ENCODE results near the gene TTC22. TPM values are rescaled to one million over a fixed set of nuclear protein-coding genes. Genes with fewer than 3 reads are reported as not detected.

TTC22 gene
- total and polyA plus RNA-seq, 2 donors from 2014 or later: 9.6 to 16.5 TPM

DNA sequence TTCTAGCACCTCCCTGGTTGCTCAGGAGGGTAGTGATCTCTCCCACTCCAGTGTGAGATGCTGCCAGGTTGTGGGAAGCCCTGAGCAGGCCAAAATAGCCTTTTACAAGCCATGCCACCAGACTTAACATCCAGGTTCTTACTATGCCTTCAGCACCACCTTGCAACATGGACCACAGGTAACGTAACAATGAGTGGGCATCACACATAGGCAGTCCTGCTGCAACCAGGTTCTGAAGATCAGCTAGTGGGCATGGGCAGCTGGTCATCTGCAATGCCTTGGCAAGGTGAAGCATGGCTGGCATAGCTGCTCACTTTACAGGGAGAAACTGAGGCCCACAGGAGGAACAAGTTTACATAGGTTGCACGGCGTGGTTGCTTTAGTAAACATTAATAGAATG is 45.2 kb upstream of the TTC22 start:
- H3K36me3 ChIP-seq (ENCODE audit: control insufficient read depth in 2 of 3, insufficient read depth in 3 of 3, low read length in 3 of 3): peaks cover 0 to 6% (median 0%) of the 10 kb centered on the region in 3 donors
- H3K4me3 ChIP-seq (ENCODE audit: low read length in 3 of 3): no peak overlapping the region
- intact Hi-C loops (cut with DNase I): no loop called here
- no peak overlapping the region for H3K9ac ChIP-seq (ENCODE audit: low read length in 3 of 3)
- H3K9me3 ChIP-seq (ENCODE audit: control insufficient read depth in 2 of 3, insufficient read depth in 1 of 3, low read length in 3 of 3): no peaks in the 10 kb centered on the region
- H3K27me3 ChIP-seq (ENCODE audit: control insufficient read depth, insufficient read depth, low read length): no peaks in the 10 kb centered on the region
- peaks cover 0 to 22% (median 5%) of the 10 kb centered on the region in 3 donors for H3K4me1 ChIP-seq (ENCODE audit: control insufficient read depth in 2 of 3, insufficient read depth in 2 of 3, low read depth in 1 of 3, low read length in 3 of 3)
- FAIRE-seq (no peak), DNase-seq (no peak)
- H3K27ac ChIP-seq (ENCODE audit: low read depth in 2 of 2, low read length in 2 of 2): no peak overlapping the region
- TF ChIP-seq, protein P1, sequence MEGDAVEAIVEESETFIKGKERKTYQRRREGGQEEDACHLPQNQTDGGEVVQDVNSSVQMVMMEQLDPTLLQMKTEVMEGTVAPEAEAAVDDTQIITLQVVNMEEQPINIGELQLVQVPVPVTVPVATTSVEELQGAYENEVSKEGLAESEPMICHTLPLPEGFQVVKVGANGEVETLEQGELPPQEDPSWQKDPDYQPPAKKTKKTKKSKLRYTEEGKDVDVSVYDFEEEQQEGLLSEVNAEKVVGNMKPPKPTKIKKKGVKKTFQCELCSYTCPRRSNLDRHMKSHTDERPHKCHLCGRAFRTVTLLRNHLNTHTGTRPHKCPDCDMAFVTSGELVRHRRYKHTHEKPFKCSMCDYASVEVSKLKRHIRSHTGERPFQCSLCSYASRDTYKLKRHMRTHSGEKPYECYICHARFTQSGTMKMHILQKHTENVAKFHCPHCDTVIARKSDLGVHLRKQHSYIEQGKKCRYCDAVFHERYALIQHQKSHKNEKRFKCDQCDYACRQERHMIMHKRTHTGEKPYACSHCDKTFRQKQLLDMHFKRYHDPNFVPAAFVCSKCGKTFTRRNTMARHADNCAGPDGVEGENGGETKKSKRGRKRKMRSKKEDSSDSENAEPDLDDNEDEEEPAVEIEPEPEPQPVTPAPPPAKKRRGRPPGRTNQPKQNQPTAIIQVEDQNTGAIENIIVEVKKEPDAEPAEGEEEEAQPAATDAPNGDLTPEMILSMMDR (IDR thresholded peaks at IDR 0.05; ENCODE audit: borderline replicate concordance, extremely low read depth, insufficient read depth): no peak

DNA sequence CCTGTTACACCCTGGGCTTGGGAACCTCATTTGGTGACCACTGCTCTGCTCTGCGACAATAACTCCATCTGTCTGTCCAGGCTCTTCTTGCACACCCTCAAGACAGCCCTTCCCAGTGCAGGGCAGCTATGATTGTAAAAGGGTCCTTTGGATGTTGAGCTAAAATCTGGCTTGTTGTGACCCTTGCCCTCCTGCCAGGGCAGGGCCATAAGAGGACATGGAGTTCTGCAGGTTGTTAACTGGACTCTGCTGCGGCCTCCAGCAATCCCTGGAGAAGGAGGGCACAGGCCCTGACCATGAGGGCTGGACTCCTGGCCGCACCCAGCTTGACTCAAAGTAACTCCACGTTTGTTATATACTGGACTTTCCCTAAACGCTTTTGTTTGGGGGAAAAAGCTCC is 44.6 kb upstream of the TTC22 start:
- Histone ChIP-seq H3K27ac (ENCODE audit: low read depth in 2 of 2, low read length in 2 of 2) (no peak overlapping the region), H3K36me3 (ENCODE audit: control insufficient read depth in 2 of 3, insufficient read depth in 3 of 3, low read length in 3 of 3) (peaks cover 0 to 6% (median 0%) of the 10 kb centered on the region in 3 donors), H3K4me1 (ENCODE audit: control insufficient read depth in 2 of 3, insufficient read depth in 2 of 3, low read depth in 1 of 3, low read length in 3 of 3) (peaks cover 0 to 17% (median 3%) of the 10 kb centered on the region in 3 donors), H3K27me3 (ENCODE audit: control insufficient read depth, insufficient read depth, low read length) (no peaks in the 10 kb centered on the region), H3K9ac (ENCODE audit: low read length in 3 of 3) (no peak overlapping the region), H3K9me3 (ENCODE audit: control insufficient read depth in 2 of 3, insufficient read depth in 1 of 3, low read length in 3 of 3) (no peaks in the 10 kb centered on the region), H3K4me3 (ENCODE audit: low read length in 3 of 3) (no peak overlapping the region)
- intact Hi-C loops (cut with DNase I): no loop called here
- TF ChIP-seq, protein P1 (IDR thresholded peaks at IDR 0.05; ENCODE audit: borderline replicate concordance, extremely low read depth, insufficient read depth): no peak
- DNase-seq: no peak
- FAIRE-seq: no peak

DNA sequence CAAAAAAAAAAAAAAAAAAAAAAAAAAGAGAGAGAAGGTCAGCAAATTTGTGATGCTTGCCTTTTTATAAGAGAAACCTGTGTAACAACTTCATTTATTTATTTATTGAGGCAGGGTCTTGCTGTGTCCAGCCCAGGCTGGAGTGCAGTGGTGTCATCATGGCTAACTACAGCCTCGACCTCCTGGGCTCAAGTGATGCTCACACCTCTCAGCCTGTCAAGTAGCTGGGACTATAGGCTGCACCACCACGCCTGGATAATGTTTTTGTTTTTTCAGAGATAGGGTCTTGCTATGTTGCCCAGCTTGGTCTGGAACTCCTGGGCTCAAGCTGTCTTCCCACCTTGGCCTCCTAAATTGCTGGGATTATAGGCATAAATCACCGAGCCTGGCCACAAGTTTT is 43.4 kb upstream of the TTC22 start:
- Histone ChIP-seq H3K4me3 (ENCODE audit: low read length in 3 of 3) (no peak overlapping the region), H3K9ac (ENCODE audit: low read length in 3 of 3) (no peak overlapping the region), H3K4me1 (ENCODE audit: control insufficient read depth in 2 of 3, insufficient read depth in 2 of 3, low read depth in 1 of 3, low read length in 3 of 3) (peaks cover 0 to 7% (median 3%) of the 10 kb centered on the region in 3 donors), H3K27ac (ENCODE audit: low read depth in 2 of 2, low read length in 2 of 2) (no peak overlapping the region), H3K9me3 (ENCODE audit: control insufficient read depth in 2 of 3, insufficient read depth in 1 of 3, low read length in 3 of 3) (no peaks in the 10 kb centered on the region), H3K27me3 (ENCODE audit: control insufficient read depth, insufficient read depth, low read length) (no peaks in the 10 kb centered on the region), H3K36me3 (ENCODE audit: control insufficient read depth in 2 of 3, insufficient read depth in 3 of 3, low read length in 3 of 3) (peaks cover 0 to 2% (median 0%) of the 10 kb centered on the region in 3 donors)
- FAIRE-seq (no peak), DNase-seq (no peak)
- TF ChIP-seq, protein P1 (IDR thresholded peaks at IDR 0.05; ENCODE audit: borderline replicate concordance, extremely low read depth, insufficient read depth): no peak
- intact Hi-C loops (cut with DNase I): no loop called here

DNA sequence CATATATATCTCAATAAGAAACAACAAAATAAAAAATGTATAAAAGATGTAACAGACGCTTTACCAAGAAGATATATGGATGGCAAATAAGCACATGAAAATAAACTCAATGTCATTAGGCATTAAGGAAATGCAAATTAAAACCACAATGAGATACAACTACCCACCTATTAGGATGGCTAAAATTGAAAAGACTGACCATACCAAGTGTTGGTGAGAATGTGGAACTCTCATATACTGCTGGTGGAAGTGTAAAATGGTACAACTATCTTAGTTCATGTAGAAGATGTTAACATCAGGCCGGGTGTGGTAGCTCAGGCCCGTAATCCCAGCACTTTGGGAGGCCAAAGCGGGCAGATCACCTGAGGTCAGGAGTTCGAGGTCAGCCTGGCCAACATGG is 42.3 kb upstream of the TTC22 start:
- Histone ChIP-seq H3K4me3 (ENCODE audit: low read length in 3 of 3) (no peak overlapping the region), H3K36me3 (ENCODE audit: control insufficient read depth in 2 of 3, insufficient read depth in 3 of 3, low read length in 3 of 3) (no peaks in the 10 kb centered on the region), H3K27me3 (ENCODE audit: control insufficient read depth, insufficient read depth, low read length) (no peaks in the 10 kb centered on the region), H3K9ac (ENCODE audit: low read length in 3 of 3) (no peak overlapping the region), H3K27ac (ENCODE audit: low read depth in 2 of 2, low read length in 2 of 2) (no peak overlapping the region), H3K9me3 (ENCODE audit: control insufficient read depth in 2 of 3, insufficient read depth in 1 of 3, low read length in 3 of 3) (no peaks in the 10 kb centered on the region), H3K4me1 (ENCODE audit: control insufficient read depth in 2 of 3, insufficient read depth in 2 of 3, low read depth in 1 of 3, low read length in 3 of 3) (peaks cover 0 to 5% (median 0%) of the 10 kb centered on the region in 3 donors)
- intact Hi-C loops (cut with DNase I): no loop called here
- DNase-seq (no peak), FAIRE-seq (no peak)
- TF ChIP-seq, protein P1 (IDR thresholded peaks at IDR 0.05; ENCODE audit: borderline replicate concordance, extremely low read depth, insufficient read depth): no peak

Measured in kidney (tissue), 14 donors.